ENCODE results near the gene SOBP. TPM values are rescaled to one million over a fixed set of nuclear protein-coding genes. Genes with fewer than 3 reads are reported as not detected.
"Not testable (repeated sequence)": the region's sequence is repeated elsewhere in the genome, so short reads cannot be mapped to it uniquely, and the experiment has no call there.

The SOBP gene
- total RNA-seq, 4 donors from 2014 or later, result 6.0 to 18.4 (median 6.7) TPM

GRCh38 chr6:107513214-107513613 is 23.3 kb downstream of the SOBP start:
- no peak for DNase-seq (ENCODE audit: low spot score in 2 of 2)
- 70 to 75% methylated on average over 2 of the region's 2 CpGs for WGBS, 2 donors

DNA sequence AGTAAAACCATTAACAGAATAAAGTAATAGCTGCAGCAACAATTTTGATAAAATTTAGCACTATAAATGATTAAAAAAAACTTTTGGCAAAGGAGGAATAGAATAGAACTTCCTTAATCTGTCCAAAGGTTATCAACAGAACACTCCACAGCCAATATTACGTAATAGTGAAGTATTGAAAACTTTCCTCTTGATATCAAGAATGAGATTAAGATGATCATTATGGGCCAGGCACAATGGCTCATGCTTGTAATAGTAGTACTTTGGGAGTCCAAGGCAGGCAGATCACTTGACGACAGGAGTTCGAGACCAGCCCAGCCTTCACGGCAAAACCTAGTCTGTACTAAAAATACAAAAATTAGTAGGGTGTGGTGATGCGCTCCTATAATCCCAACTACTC is 26.0 kb downstream of the SOBP start:
- WGBS, 2 donors, result 96 to 99% methylated on average over 5 of the region's 5 CpGs
- Histone ChIP-seq H3K4me1 (peaks cover 0 to 12% (median 0%) of the 10 kb centered on the region in 4 donors), H3K36me3 (peaks cover 0 to 11% (median 0%) of the 10 kb centered on the region in 3 donors), H3K9me3 (peaks cover 0 to 19% (median 0%) of the 10 kb centered on the region in 4 donors), H3K27me3 (no peaks in the 10 kb centered on the region), H3K4me3 (no peak overlapping the region), H3K27ac (no peak overlapping the region)
- TF ChIP-seq POLR2A (IDR thresholded peaks at IDR 0.05), result no peak
- no peak for DNase-seq (ENCODE audit: low spot score in 2 of 2)

More at GRCh38 chr6:107513214-107513613, 23.3 kb downstream of the SOBP start:
- H3K27me3 ChIP-seq, result no peaks in the 10 kb centered on the region
- TF ChIP-seq CTCF (IDR thresholded peaks at IDR 0.05) (no peak), EP300 (IDR thresholded peaks at IDR 0.05) (no peak), POLR2A (IDR thresholded peaks at IDR 0.05) (no peak)
- H3K4me1 ChIP-seq, result peaks cover 0 to 16% (median 0%) of the 10 kb centered on the region in 4 donors
- no peak overlapping the region for H3K27ac ChIP-seq
- H3K4me3 ChIP-seq, result no peak overlapping the region
- peaks cover 0 to 11% (median 0%) of the 10 kb centered on the region in 3 donors for H3K36me3 ChIP-seq
- peaks cover 0 to 19% (median 0%) of the 10 kb centered on the region in 4 donors for H3K9me3 ChIP-seq

GRCh38 chr6:107517274-107517673 is 27.4 kb downstream of the SOBP start:
- Histone ChIP-seq H3K27me3 (no peaks in the 10 kb centered on the region), H3K9me3 (peaks cover 0 to 19% (median 0%) of the 10 kb centered on the region in 4 donors), H3K4me1 (no peaks in the 10 kb centered on the region), H3K36me3 (peaks cover 0 to 11% (median 0%) of the 10 kb centered on the region in 3 donors), H3K4me3 (no peak overlapping the region), H3K27ac (no peak overlapping the region)
- no peak for TF ChIP-seq POLR2A (IDR thresholded peaks at IDR 0.05)
- TF ChIP-seq EP300 (IDR thresholded peaks at IDR 0.05), result no peak
- no peak for TF ChIP-seq CTCF (IDR thresholded peaks at IDR 0.05)
- WGBS, 2 donors, result 94 to 100% methylated on average over 1 of the region's 1 CpG
- no peak for DNase-seq (ENCODE audit: low spot score in 2 of 2)

GRCh38 chr6:107519224-107519623 is 29.3 kb downstream of the SOBP start:
- not testable (repeated sequence) for H3K4me1 ChIP-seq; H3K27me3 ChIP-seq; H3K4me3 ChIP-seq; H3K27ac ChIP-seq; DNase-seq (ENCODE audit: low spot score in 2 of 2)
- WGBS, 2 donors, result 92 to 94% methylated on average over 5 of the region's 5 CpGs
- Histone ChIP-seq H3K9me3 (peaks cover 0 to 19% (median 0%) of the 10 kb centered on the region in 4 donors), H3K36me3 (peaks cover 0 to 11% (median 0%) of the 10 kb centered on the region in 3 donors)

DNA sequence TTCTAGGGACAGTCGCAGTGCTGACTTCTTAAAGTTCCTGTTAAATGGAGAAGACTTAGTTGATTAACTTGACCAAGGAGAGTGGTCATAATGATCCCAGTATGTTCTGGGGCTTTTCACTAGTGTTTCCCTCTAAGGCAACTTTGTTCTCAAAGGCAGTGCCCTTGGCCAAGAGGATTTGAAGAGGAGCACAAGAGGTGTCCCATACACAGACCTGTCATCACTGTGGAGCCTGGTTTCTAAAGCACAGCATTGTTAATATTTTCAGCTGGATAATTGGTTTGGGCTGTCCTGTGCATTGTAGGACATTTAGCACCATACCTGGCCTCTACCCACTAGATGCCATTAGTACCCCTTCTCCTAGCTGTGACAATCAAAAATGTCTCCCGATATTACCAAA is 30.8 kb downstream of the SOBP start:
- H3K4me1 ChIP-seq; H3K9me3 ChIP-seq; DNase-seq (ENCODE audit: low spot score in 2 of 2); H3K36me3 ChIP-seq; H3K27me3 ChIP-seq; H3K4me3 ChIP-seq; H3K27ac ChIP-seq: not testable (repeated sequence)
- WGBS, 2 donors, result 9 to 58% methylated on average over 1 of the region's 2 CpGs

GRCh38 chr6:107523054-107523791 is 33.3 kb downstream of the SOBP start:
- no peak for DNase-seq (ENCODE audit: low spot score in 2 of 2)
- no peaks in the 10 kb centered on the region for H3K4me1 ChIP-seq
- H3K36me3 ChIP-seq, result no peaks in the 10 kb centered on the region
- no peak overlapping the region for H3K4me3 ChIP-seq
- TF ChIP-seq CTCF (IDR thresholded peaks at IDR 0.05) (no peak), EP300 (IDR thresholded peaks at IDR 0.05) (no peak)
- H3K27me3 ChIP-seq, result no peaks in the 10 kb centered on the region
- H3K9me3 ChIP-seq, result no peaks in the 10 kb centered on the region
- no peak overlapping the region for H3K27ac ChIP-seq
- 90 to 92% methylated on average over 5 of the region's 5 CpGs for WGBS, 2 donors

Measured in tibial nerve (tissue), 4 donors.